GM12892 (cell line): ENCODE measurements around the gene TMEM150A.

Experiments used
- POLR2A ChIP-seq: IDR thresholded peaks from 2 replicates; pipeline ENCODE4 v1.6.1; 2011; ENCODE audit warnings: low read depth, low read length, control low read depth
- POLR2AphosphoS5 ChIP-seq: IDR thresholded peaks from 2 replicates; pipeline ENCODE4 v1.6.1; 2011; ENCODE audit warnings: low read depth, low read length, control low read depth

DNA sequence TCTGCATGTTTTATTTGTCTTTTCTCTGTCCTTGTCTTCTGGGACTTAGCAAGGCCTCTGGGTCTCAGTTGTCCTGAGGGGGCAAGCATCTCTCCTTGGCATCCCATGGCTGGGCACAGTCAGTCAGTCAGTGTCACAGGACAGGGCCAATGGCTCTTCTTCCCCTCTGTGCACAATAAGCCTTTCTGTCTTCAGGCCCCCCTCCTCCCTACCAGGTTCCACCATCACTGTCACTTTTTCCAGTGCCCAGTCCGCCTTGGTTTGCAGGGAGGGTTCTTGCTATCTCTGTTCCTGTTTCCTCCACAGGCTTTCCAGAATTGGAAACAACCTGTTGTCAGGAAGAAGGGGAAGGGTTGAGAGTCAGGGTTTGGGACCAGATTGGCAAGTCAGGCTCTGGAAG, 20.0 kb downstream of the TMEM150A start:
- TF ChIP-seq POLR2AphosphoS5 = no peak
- TF ChIP-seq POLR2A = no peak
